Measurements from ENCODE around the gene CFDP1. TPM values are rescaled to one million over a fixed set of nuclear protein-coding genes. Genes with fewer than 3 reads are reported as not detected.
"Not testable (repeated sequence)": the region's sequence is repeated elsewhere in the genome, so short reads cannot be mapped to it uniquely, and the experiment has no call there.

Gene CFDP1
- total and polyA plus RNA-seq, 2 experiments from 2014 or later, result 97.1 to 116 TPM

DNA sequence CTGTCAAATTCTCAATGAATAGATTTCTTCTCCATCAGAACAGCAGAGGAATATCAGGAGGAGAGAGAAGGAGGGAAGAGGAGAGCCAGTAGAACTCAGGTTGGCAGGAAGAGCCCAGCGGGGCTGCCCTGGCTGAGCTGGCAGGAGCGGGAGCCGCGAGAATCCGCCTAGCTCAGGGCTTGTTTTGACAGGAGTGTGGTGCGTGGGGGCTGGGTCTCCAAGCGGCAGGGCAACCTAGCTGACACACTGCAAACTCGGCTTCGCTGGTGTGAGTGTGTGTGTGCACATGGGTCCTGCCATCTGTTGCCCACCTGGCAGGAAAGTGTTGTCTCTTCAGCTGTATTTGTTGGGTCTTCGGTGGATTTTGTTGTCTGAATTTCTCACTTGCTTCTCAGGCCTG is 154.0 kb downstream of the CFDP1 start:
- no peaks in the 10 kb centered on the region for H3K27me3 ChIP-seq
- H4K20me1 ChIP-seq (ENCODE audit: insufficient read depth, poor library complexity, severe bottlenecking), result no peaks in the 10 kb centered on the region
- no peaks in the 10 kb centered on the region for H3K9me2 ChIP-seq (replicated peaks; ENCODE audit: insufficient read depth)
- H3K4me3 ChIP-seq, result no peak overlapping the region
- no peak overlapping the region for H3K27ac ChIP-seq
- H3K36me3 ChIP-seq (replicated peaks; ENCODE audit: insufficient read depth, low read depth), result no peaks in the 10 kb centered on the region
- H3K4me1 ChIP-seq (ENCODE audit: insufficient read depth), result no peaks in the 10 kb centered on the region
- WGBS (ENCODE audit: low lambda C conversion rate, missing lambda C conversion rate), result 42% methylated on average over 10 of the region's 10 CpGs
- no peak for TF ChIP-seq EZH2phosphoT487 (IDR thresholded peaks at IDR 0.05; ENCODE audit: low read depth, severe bottlenecking, unreplicated experiment)
- TF ChIP-seq, protein P1, sequence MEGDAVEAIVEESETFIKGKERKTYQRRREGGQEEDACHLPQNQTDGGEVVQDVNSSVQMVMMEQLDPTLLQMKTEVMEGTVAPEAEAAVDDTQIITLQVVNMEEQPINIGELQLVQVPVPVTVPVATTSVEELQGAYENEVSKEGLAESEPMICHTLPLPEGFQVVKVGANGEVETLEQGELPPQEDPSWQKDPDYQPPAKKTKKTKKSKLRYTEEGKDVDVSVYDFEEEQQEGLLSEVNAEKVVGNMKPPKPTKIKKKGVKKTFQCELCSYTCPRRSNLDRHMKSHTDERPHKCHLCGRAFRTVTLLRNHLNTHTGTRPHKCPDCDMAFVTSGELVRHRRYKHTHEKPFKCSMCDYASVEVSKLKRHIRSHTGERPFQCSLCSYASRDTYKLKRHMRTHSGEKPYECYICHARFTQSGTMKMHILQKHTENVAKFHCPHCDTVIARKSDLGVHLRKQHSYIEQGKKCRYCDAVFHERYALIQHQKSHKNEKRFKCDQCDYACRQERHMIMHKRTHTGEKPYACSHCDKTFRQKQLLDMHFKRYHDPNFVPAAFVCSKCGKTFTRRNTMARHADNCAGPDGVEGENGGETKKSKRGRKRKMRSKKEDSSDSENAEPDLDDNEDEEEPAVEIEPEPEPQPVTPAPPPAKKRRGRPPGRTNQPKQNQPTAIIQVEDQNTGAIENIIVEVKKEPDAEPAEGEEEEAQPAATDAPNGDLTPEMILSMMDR (IDR thresholded peaks at IDR 0.05; ENCODE audit: poor library complexity), result no peak
- TF ChIP-seq EZH2 (IDR thresholded peaks at IDR 0.05; ENCODE audit: borderline replicate concordance), result no peak
- H3K4me2 ChIP-seq, result no peak overlapping the region
- H3K9me3 ChIP-seq (ENCODE audit: low read depth), result no peaks in the 10 kb centered on the region
- H2AFZ ChIP-seq, result no peak overlapping the region
- H3K79me2 ChIP-seq, result no peaks in the 10 kb centered on the region
- DNase-seq (ENCODE audit: low spot score), result no peak

DNA sequence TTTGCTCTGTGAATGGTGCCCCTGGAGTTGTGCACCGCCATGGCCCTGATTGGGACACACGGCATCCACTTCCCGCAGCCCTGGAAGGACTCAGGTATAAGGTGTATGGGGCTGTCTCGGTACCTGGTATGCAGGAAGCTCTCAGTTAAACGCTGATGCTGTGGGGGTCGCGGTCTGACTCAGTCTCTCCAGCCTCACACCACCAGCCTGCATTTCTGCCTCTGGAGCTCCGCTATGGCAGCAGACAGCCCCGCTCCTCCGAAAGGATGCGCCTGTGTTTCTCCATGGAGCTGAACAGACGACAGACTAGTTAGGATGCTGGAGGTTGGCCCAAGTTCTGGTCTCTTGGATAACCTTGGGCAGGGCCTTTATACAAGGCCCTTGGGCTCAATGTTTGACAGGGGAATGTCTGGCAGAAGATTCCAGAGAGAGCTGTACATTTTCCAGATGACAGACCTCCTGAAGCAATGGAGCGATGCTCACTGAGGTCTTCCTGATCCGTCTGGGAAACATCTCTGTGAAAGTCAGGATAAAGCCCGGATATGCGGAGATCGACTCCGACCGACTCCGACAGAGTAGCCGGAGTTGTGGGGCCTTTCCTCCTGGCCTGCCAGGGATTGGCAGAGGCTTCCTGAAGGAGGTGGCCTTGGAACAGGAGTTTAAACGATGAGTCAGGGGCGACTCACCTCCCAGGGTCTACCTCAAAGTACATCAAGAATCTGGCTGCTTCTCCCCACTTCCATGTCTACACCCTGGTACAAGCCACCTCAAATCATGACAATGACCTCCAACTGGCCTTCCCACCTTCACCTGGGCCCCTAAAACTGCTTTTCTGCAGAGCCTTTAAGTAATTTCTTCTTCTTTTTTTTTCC is 160.0 kb downstream of the CFDP1 start:
- TF ChIP-seq EZH2phosphoT487 (IDR thresholded peaks at IDR 0.05; ENCODE audit: low read depth, severe bottlenecking, unreplicated experiment), result no peak
- TF ChIP-seq EZH2 (IDR thresholded peaks at IDR 0.05; ENCODE audit: borderline replicate concordance), result no peak
- TF ChIP-seq, protein P1 (IDR thresholded peaks at IDR 0.05; ENCODE audit: poor library complexity), result no peak
- peak; percentile 40 for DNase-seq (ENCODE audit: low spot score)
- 70% methylated on average over 23 of the region's 23 CpGs for WGBS (ENCODE audit: low lambda C conversion rate, missing lambda C conversion rate)
- peak overlapping the region; percentile 31 for H3K27ac ChIP-seq
- H3K36me3 ChIP-seq (replicated peaks; ENCODE audit: insufficient read depth, low read depth), result no peaks in the 10 kb centered on the region
- H3K27me3 ChIP-seq, result no peaks in the 10 kb centered on the region
- peaks cover under 1% of the 10 kb centered on the region for H3K4me1 ChIP-seq (ENCODE audit: insufficient read depth)
- no peaks in the 10 kb centered on the region for H3K9me2 ChIP-seq (replicated peaks; ENCODE audit: insufficient read depth)
- H3K4me2 ChIP-seq, result no peak overlapping the region
- H3K79me2 ChIP-seq, result no peaks in the 10 kb centered on the region
- H3K9me3 ChIP-seq (ENCODE audit: low read depth), result no peaks in the 10 kb centered on the region
- H4K20me1 ChIP-seq (ENCODE audit: insufficient read depth, poor library complexity, severe bottlenecking), result no peaks in the 10 kb centered on the region
- H2AFZ ChIP-seq, result no peak overlapping the region
- H3K4me3 ChIP-seq, result no peak overlapping the region

DNA sequence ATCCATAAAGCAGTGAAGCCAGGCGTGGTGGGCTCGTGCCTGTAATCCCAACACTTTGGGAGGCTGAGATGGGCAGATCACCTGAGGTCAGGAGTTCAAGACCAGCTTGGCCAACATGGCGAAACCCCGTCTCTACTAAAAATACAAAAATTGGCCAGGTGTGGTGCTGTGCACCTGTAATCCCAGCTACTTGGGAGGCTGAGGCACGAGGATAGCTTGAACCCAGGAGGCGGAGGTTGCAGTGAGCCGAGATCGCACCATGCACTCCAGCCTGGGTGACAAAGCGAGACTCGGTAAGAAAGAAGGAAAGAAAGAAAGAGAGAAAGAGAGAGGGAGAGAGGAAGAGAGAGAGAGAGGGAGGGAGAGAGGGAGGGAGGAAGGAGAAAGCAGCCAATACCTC is 160.7 kb downstream of the CFDP1 start:
- DNase-seq (ENCODE audit: low spot score); H3K9me2 ChIP-seq (replicated peaks; ENCODE audit: insufficient read depth); H3K27ac ChIP-seq; H2AFZ ChIP-seq; H3K36me3 ChIP-seq (replicated peaks; ENCODE audit: insufficient read depth, low read depth); H3K4me1 ChIP-seq (ENCODE audit: insufficient read depth); H4K20me1 ChIP-seq (ENCODE audit: insufficient read depth, poor library complexity, severe bottlenecking); H3K27me3 ChIP-seq; H3K4me3 ChIP-seq; H3K4me2 ChIP-seq; H3K79me2 ChIP-seq; H3K9me3 ChIP-seq (ENCODE audit: low read depth): not testable (repeated sequence)
- WGBS (ENCODE audit: low lambda C conversion rate, missing lambda C conversion rate), result 96% methylated on average over 10 of the region's 10 CpGs

DNA sequence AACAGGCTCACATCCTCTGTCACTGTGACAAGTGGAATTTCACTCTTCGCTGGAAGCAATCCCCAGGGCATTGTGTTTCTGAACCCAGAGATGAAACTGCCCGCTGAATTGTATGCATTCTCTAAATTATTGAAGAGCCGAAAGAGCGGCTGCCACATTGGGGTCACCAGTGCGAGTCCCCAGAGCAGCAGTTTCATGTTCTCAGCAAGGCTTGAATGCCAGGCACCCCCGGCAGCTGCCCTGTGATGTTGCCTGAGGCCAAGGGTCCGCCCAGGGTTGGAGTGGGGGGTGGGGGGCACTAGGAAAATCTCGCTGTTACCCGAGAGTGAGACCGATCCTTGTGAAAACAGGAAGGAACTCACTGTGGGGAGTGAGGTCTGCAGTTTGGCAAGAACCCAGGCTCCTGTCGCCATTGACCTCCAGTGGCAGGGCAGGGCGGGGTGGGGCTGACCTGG is 161.2 kb downstream of the CFDP1 start:
- no peak overlapping the region for H3K4me2 ChIP-seq
- H3K36me3 ChIP-seq (replicated peaks; ENCODE audit: insufficient read depth, low read depth), result no peaks in the 10 kb centered on the region
- no peak for TF ChIP-seq EZH2phosphoT487 (IDR thresholded peaks at IDR 0.05; ENCODE audit: low read depth, severe bottlenecking, unreplicated experiment)
- TF ChIP-seq EZH2 (IDR thresholded peaks at IDR 0.05; ENCODE audit: borderline replicate concordance), result no peak
- no peak overlapping the region for H3K27ac ChIP-seq
- no peaks in the 10 kb centered on the region for H4K20me1 ChIP-seq (ENCODE audit: insufficient read depth, poor library complexity, severe bottlenecking)
- 66% methylated on average over 12 of the region's 12 CpGs for WGBS (ENCODE audit: low lambda C conversion rate, missing lambda C conversion rate)
- H3K4me3 ChIP-seq, result no peak overlapping the region
- H3K27me3 ChIP-seq, result no peaks in the 10 kb centered on the region
- H3K9me2 ChIP-seq (replicated peaks; ENCODE audit: insufficient read depth), result no peaks in the 10 kb centered on the region
- no peak for DNase-seq (ENCODE audit: low spot score)
- H3K9me3 ChIP-seq (ENCODE audit: low read depth), result no peaks in the 10 kb centered on the region
- H2AFZ ChIP-seq, result no peak overlapping the region
- H3K4me1 ChIP-seq (ENCODE audit: insufficient read depth), result peaks cover 8% of the 10 kb centered on the region
- no peaks in the 10 kb centered on the region for H3K79me2 ChIP-seq

Data from hepatocyte (in vitro differentiated cells).